Hematopoietic multipotent progenitor cell treated with erythropoietin and hydrocortisone succinate and interleukin-3 and kit ligand, for 15 days (in vitro differentiated cells): ENCODE data around the gene PCLO.
"Not testable (repeated sequence)": the region's sequence is repeated elsewhere in the genome, so short reads cannot be mapped to it uniquely, and the experiment has no call there.

Experiments used
- DNase-seq: peaks from one replicate; pipeline ENCODE4 v3.0.0-alpha.2; 2015; ENCODE audit warnings: low spot score

PCLO gene

DNA sequence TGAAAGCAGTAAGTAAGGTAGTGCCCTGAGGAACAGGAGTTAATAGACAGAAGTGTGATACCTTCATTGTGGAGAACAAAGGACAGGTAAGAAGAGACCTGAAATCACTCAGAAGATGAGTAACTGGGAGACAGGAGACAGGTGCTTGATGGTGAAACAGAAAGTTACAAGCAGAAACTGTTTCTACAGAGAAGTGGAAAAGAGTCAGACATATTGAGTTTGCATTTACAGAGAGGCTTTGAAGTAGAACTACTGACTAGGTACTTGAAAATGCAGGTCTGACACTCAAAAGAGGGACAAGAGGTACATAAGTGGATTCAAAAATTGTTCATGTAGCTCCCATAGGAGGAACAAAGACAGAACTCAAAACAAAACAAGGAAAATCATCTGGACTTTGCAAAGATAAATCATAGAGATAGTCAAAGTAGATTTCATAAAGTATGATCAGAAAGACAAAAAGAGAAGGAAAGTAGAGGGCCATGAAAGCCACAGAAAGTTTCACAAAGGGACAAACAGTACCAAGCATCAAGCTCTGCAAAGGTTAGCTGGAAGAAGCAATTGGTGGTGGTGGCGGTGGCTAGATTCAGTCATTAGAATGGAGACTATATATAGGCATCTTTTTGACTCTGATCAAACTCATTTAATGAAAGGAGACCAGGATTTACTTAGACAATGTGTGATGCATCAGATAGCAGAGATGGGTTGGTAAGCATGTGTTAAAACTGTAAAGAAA is 198.4 kb downstream of the PCLO start:
- no peak for DNase-seq

DNA sequence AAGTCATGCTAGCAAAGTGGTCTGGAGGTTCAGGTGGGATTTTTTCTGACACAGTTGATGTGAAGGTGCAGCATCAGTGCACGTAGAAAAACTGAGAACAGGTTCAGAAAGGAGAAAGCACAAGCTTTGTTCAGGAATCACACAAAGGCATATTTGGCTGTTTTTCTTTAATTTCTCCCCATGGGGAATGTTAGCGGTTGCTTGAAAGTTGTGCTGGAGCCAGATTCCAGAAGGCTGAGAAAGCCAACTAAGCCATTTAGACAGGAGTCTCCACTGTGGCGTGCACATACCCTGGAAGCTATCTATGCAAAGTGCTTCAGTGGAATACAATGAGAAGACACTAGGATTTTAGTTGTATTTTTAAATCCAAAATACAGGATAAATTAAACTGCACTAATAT is 201.4 kb downstream of the PCLO start:
- no peak for DNase-seq

DNA sequence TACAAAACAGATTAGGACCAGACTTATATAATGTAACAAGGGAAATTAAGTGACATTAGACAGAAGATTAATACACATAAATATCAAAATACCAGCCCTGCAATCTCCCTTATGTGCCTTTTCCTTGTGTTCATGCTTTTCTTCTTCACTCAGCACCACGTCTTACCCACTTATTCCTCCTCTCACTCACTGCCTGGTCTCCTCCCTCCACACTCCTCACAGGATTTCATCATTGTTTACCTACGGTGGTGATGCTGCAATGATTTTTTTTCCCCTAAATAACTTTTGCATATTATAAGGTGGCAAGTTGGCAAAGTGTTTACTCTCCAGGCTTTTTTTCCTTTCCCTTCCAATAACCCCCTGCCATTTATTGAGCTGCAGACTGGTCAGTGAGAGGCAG is 203.2 kb downstream of the PCLO start:
- DNase-seq: no peak

DNA sequence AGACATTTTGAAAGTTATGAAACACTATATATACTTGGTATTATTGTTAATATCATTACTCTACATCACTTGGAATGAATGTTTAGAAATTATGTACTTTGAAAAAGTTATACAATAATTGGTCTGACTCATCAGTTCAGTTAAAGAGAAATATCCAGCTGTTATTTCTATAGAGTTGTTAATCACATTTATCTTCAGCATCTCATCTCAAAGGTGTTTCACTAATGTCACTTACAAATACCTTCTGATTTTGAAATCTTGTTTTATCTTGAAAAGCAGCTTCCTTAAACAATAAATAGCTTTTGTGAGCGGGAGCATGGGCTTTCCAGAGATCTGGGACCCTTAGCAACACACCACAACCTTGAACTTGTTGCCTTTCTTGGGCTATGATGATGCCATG is 205.2 kb downstream of the PCLO start:
- DNase-seq: no peak

DNA sequence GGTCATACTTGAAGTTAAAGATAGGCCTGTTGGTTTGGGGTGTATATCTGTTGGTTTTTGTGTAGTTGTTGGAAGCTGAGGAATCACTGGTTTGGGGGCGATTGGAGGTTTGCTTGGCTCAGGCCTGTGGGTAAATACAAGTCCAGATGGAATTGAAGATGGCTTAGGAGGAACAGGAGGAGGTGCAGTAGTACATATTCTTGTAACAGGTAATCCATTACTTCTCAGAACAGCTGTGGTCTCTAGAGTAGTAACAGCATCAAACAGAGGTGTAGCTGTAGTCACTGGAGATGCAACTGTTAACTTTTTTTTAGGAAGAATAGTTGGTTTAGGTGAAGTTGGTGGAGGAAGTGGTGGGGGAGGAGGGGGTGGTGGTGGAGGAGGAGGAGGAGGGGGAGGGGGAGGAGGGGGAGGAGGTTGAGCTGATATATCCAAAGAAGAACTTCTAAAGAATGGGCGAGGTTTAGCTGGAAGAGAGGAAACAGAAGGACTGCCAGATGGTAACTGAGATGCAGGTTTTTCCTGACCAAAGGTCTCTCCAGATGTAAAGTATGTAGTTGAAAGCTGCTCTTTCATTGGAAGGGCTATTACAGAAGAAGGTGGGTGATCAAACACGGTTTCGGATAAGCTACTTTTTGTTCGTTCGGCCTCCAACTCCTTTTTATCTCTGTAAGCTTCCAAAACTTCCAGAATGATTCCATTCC is 209.2 kb downstream of the PCLO start:
- no peak for DNase-seq

DNA sequence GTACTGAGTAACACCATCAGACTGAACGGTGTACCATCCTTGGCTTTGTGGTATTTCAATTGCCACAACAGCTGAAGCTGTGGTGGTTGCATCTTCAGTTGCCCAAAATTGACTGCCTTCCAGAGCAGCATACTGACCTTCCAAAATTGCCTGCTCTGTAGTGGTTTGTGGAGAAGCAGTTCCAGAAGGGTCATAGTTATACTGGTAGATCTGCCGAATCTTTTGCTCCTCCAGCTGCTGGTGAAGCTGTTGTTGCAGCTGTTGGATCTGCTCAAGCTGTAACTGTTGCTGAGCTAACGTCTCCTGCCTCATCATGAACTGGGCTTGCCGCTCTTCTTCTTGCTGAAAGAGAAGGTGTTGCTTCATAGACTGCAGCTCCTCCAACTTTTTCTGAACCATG is 212.2 kb downstream of the PCLO start:
- no peak for DNase-seq

DNA sequence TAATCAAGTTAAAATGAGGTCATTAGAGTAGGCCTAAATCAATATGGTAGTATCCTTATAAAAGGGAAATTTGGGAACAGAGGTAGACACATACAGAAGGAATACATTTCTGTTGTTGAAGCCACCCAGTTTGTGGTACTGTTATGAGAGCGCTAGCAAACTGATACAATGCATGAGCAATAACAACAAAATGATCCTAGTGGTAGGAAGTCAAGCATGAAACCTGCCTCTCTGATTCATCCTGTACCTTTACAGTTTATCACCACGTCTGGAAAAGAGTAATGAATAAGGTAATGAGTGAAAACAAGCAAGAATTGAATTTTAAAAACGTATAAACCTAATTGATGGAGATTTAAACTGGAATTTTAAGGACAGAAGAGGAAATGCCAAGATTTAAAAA is 217.2 kb downstream of the PCLO start:
- no peak for DNase-seq

DNA sequence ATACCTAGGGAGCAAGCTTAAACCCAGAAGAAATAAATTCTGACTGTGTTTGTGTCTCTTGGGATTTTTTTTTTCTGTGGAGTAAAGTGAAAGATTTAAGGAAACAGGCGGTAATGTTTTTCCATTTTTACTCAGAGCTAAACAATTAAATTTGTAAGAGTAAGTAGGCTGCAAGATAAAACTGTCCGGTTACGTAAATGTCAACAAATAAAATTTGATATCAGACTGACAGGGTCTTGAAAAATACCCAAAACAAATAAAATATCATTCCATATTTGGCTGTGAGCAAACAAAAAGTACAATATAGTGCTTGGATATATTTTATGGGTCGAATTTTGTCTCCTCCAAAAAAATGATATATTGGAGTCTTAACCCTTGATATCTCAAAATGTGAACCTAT is 217.6 kb downstream of the PCLO start:
- no peak for DNase-seq

DNA sequence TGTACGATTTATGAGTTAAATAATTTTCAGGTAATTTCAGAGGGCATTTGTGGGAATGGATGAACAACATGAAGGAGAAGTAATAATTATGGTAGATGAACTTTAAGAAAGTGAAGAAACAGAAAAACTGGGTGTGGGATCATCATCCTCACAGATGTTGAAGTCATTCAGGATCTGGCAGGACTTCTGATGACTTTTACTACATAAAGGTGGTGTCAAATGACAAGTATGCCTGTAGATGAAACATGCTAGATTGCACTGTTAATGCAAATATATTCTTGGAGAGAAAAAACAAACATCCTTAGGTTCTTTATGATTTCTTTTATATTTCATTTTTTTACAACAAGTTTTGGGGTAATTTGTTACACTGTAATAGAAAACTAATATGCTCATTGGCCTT is 230.2 kb downstream of the PCLO start:
- DNase-seq: no peak

DNA sequence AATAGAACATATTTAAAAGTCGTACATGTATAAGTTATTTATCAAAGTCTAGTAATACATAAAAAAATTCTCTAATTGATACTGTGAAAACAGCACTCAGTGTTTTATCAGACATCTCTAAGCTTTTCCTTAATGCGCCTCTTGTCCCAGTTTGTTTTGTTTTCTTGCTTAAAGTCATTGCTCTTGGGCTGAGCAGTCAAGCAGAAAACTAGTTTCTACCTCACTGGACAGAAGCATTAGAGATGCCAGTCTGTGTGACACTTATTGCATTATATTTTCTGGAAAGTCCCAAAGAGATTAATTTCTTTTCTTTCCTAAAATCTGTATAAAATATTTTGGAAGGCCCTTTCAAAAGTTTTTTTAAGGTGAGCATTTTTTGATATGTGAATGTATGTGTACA is 236.2 kb downstream of the PCLO start:
- no peak for DNase-seq

DNA sequence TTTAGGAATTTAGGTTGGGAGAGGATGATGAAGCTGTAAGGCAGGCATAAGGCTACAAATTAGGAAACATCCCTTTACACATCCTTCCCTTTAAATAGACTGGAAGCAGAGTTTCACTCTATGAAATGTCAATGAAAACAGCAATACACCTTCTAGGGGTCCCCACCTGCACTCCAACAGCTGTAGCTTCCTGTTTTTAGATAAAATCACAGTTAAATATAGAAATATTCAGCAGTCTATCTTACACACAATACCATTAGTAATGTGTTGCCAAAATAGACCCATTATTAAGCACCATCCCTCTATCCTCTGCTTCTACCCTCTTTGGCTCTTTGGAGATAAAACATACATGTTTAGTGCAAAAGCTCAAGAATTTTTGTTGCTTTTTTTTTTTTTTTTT is 237.4 kb downstream of the PCLO start:
- DNase-seq: no peak

DNA sequence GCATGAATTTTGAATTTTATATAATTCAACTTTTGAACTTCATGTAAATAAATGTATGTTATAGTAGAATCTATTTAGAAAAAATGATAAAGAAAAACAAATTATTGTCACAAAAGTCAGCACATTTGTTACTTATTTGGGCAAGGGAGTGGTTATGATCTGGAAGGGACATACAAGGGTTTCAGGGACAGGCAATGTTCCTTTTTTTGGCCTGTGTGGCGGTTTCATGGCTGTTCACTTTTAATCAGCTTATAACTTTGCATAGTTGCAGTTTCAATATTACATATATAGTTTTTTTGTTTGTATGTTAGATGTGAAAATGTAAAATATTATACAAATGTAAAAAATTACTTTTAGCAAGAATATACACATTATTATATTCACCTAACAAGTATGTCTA is 256.2 kb downstream of the PCLO start:
- DNase-seq: no peak

DNA sequence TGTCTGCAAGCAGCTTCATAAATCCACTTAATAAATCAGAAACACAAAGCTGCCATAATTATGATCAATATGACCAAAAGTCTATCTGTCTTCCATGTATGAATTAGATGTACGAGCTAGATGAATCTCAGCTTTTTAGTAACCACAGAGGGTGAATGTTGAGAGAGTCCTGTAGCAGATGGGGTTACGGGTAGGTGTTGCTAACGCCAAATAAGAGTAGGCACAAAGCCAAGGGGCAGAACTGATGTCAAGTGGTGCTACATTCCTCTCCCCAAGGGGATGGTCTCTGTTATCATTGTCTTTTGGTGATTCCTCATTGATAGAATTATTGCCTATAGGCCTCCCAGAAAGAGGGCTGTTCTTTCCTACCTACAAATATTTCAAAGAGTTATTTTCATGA is 257.8 kb downstream of the PCLO start:
- DNase-seq: no peak

DNA sequence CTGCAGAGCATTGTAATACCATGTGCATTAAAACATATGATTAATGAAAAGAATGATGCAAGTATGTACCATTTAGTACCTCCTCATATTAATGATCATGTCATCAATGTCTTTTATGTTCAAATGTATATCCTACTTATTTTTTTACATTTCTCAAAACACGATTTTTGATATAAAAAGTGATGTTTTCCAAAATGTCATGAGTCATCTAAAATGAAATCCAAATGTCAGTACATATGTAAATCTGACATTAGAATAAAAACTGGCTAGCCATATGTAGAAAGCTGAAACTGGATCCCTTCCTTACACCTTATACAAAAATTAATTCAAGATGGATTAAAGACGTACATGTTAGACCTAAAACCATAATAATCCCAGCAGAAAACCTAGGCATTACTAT is 261.6 kb downstream of the PCLO start:
- DNase-seq: not testable (repeated sequence)

DNA sequence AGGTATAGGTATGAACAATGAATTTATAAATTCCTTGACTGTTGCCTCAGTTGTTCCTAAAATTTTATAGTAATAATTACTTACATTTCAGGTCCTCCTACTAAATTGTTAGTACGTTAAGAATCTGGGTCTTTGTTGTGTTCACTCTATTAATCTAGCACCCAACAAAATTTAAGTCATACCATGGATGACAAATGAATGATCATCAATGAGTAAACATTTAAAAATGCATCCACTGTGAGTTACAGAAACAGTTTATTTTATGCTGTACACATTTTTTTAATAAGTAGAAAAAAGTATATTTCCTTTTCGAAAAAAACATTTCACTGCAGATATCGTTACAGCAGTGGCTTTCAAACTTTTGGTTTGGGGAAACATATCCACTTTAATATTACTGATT is 265.2 kb downstream of the PCLO start:
- DNase-seq: no peak

DNA sequence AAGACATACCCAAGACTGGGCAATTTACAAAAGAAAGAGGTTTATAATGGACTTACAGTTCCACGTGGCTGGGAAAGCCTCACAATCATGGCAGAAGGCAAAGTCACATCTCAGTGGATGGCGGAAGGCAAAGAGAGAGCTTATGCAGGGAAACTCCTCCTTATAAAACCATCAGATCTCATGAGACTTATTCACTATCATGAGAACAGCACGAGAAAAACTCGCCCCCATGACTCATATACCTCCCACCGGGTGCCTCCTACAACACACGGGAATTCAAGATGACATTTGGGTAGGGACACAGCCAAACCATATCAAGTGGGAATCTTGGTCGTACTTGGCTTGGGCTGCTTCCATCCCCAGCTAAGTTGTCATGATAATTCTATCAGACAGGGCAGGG is 268.3 kb downstream of the PCLO start:
- not testable (repeated sequence) for DNase-seq

DNA sequence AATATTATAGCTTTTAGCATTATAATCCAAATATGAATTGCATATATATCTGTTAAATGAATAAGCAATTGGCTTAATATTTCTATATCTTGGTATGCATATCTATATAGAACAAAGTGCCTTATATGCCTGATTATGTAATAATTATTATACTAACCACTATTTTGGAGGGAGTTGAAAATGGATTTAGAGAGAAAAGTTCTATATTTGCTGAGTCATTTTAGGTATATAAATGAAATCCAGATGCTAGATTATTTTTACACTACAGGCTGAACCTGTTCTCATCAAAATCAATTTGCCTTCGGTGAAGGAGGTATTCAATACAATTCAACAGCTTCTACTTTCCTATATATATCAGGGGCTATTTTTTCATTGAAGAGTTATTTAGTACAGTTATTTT is 276.4 kb downstream of the PCLO start:
- DNase-seq: no peak

DNA sequence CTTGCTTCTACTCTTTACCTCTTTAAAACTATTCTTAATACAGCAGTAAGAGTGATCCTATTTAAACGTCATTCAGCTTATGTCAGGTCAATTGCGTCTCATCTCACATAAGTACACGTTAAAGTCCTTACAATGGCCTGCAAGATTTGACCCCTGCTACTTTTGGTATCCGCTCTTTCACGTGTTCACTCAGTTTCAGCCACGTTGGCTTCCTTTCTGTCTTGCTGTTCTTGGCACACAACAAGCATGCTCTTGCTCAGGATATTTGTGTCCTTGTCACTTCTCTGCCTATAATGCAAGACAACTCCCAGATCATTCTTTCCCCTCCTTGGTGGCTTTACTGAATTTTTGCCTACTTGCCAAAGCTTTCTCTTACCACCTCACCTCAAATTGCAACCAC is 296.8 kb downstream of the PCLO start:
- DNase-seq: no peak

DNA sequence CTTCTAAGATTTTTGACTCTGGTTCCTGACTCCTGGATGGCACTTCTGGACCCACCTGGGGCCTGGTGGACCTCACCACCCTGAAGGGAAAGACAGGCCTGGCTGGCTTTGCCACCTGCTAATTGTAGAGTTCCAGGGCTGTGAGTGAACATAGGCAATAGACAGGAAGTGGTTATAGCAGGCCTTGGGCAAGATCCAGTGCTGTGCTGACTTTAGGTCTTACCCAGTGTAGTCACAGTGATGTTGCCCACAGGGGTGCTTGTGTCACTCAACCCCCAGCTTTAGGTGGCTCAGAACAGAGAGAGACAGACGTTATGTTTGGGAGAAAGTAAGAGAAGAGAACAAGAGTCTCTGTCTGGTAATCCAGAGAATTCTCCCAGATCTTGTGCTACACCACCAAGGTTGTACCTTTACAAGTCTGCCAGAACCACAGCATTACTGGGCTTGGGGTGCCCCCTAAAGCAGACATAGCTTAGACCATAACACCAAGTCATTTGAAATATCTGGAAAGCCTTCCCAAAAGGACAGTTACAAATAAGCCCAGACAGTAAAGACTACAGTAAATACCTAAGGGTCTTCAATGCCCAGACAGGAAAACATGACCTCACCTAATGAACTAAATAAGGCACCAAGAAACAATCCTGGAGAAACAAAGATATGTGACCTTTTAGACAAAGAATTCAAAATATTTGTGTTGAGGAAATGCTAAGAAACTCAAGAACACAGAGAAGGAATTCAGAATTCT is 303.4 kb downstream of the PCLO start:
- no peak for DNase-seq

DNA sequence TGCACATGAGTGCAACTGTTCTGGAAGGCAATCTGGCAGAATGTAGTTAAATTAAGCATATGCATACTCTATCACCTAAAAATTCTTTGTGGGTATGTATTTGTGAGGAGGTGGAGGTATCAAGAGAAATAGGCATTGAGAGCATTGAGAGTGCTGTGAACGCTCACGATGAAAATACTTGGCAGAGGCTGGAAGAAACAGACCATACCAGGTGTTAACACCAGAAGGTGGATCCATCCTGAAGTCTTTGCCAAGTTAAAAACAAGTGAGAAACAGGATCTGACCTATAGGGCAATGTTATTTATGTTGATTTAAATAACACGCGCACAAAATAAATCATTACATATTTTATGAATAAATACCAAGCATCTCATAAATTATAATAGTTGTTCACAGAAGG is 311.6 kb downstream of the PCLO start:
- DNase-seq: no peak

DNA sequence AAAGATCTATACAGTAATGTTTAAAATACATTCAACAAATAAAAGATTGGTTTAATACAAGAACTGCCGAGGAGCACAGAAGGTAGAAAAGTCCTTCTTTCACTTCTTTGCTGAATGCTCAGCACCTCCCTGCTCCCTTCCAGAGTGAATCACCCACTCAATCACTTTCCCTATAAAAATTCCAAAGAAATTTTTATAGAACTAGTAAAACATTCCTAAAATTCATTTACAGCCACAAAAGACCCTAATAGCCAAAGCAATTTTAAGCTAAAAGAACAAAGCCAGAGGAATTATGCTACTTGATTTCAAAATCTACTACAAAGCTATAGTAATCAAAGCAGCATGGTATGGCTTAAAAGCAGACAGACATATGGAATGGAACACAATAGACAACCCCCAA is 320.9 kb downstream of the PCLO start:
- DNase-seq: no peak

DNA sequence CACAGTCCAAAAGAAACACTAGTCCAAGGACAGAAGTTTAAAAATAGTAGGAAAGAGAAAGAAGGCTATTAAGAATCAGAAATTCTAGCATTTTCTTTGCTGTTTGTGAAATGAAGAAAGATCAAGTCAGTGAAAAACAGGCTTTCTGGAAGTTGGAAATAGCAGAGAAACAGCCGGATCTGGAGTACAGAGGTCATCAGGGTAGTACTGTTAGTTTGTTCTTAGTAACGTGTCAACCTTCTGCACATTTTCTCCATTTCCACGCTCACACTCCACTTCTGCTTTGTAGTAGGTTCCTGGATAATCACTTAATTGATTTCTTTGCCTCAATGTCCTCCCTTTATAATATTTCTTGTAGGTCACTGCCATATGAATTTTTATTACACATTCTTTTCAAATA is 322.6 kb downstream of the PCLO start:
- DNase-seq: no peak

DNA sequence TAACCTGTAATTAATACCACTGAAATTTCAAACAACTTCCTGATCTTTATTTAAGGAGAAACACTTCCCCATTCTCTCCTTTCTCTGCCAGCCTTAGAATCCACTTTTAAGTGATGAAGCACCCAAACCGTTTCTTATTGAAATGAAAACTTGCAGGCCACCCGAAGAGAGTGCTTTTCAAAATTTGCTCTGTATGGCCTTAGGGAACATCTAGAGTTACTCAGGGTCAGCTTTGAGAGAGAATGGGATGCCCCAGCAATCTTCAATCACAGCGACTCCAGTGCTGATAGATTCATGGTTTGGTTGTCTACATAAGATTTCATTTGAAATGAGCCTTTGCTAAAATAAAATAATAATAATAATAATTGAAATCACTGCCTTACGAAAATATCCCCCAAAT is 323.1 kb downstream of the PCLO start:
- no peak for DNase-seq
